Activated CD4-positive, alpha-beta T cell treated with anti-CD3 and anti-CD28 coated beads, Interleukin-2, amount 50 U/mL, for 1 hour (primary cell): ENCODE measurements around the gene TST.
A peak's percentile ranks its signal among the peaks of the same experiment; 100 is the strongest.

ENCODE experiments used
- DNase-seq: peaks from one replicate; pipeline ENCODE4 v3.0.0-alpha.2; 2020

The TST gene

GRCh38 chr22:36979016-36979910, 40.0 kb downstream of the TST start:
- no peak for DNase-seq

GRCh38 chr22:36977947-36978660, 41.1 kb downstream of the TST start:
- DNase-seq = peak; percentile 90

- DNase-seq = peak; percentile 81
These were observed 41.8 kb downstream of the TST start for GRCh38 chr22:36977401-36977861.

- DNase-seq = no peak
These were observed 42.6 kb downstream of the TST start for GRCh38 chr22:36976606-36977005.

- no peak for DNase-seq
These were observed 47.7 kb downstream of the TST start for GRCh38 chr22:36971341-36972125.

- DNase-seq = no peak
These were observed 50.8 kb downstream of the TST start for GRCh38 chr22:36968249-36968964.

GRCh38 chr22:36966851-36967540, 52.3 kb downstream of the TST start:
- no peak for DNase-seq

GRCh38 chr22:36965696-36966095, 53.6 kb downstream of the TST start:
- DNase-seq = no peak

GRCh38 chr22:36964106-36964505, 55.1 kb downstream of the TST start:
- no peak for DNase-seq

GRCh38 chr22:36963302-36963701, 55.9 kb downstream of the TST start:
- no peak for DNase-seq

- no peak for DNase-seq
These were observed 57.6 kb downstream of the TST start for GRCh38 chr22:36961626-36962025.
